ENCODE data around the gene NRP1. TPM values are rescaled to one million over a fixed set of nuclear protein-coding genes. Genes with fewer than 3 reads are reported as not detected.
A peak's percentile ranks its signal among the peaks of the same experiment; 100 is the strongest.

Gene NRP1
- total RNA-seq, 1 donor from 2014 or later = 486 TPM

DNA sequence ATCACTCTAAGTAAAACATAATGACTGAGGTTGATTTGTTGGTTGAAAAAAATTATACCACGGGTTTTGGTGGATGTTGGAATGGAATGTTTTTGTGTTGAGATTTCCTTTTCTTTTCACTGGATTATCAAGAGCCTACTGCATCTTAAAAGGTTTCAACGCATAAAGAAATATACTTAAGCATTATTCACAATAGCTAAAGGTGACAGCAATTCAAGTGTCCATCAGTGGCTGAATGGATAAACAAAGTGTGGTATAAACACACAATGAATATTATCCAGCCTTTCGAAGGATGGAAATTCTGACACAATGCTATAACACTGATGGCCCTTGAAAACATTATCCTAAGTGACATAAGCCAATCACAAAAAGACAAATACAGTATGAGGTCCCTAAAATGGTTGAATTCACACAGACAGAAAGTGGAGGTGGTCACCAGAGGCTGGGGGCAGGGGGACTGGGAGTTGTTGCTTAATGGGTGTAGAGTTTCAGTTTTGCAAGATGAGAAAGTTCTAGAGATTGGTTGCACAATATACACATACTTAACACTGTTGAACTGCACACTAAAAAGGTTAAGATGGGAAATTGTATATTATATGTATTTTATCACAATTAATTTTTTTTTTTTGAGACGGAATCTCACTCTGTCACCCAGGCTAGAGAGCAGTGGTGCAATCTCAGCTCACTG, 122.3 kb downstream of the NRP1 start:
- H3K9me3 Mint-ChIP-seq (ENCODE audit: unreplicated experiment) = no peaks in the 10 kb centered on the region
- peaks cover 11% of the 10 kb centered on the region for H3K4me1 Mint-ChIP-seq (ENCODE audit: unreplicated experiment)
- H3K4me3 Mint-ChIP-seq (ENCODE audit: unreplicated experiment) = peak overlapping the region; percentile 68
- peaks cover 15% of the 10 kb centered on the region for H3K27me3 Mint-ChIP-seq (ENCODE audit: unreplicated experiment)
- DNase-seq (ENCODE audit: low spot score) = no peak
- H3K27ac Mint-ChIP-seq (ENCODE audit: unreplicated experiment) = no peak overlapping the region
- TF ChIP-seq, protein P1, sequence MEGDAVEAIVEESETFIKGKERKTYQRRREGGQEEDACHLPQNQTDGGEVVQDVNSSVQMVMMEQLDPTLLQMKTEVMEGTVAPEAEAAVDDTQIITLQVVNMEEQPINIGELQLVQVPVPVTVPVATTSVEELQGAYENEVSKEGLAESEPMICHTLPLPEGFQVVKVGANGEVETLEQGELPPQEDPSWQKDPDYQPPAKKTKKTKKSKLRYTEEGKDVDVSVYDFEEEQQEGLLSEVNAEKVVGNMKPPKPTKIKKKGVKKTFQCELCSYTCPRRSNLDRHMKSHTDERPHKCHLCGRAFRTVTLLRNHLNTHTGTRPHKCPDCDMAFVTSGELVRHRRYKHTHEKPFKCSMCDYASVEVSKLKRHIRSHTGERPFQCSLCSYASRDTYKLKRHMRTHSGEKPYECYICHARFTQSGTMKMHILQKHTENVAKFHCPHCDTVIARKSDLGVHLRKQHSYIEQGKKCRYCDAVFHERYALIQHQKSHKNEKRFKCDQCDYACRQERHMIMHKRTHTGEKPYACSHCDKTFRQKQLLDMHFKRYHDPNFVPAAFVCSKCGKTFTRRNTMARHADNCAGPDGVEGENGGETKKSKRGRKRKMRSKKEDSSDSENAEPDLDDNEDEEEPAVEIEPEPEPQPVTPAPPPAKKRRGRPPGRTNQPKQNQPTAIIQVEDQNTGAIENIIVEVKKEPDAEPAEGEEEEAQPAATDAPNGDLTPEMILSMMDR (IDR thresholded peaks at IDR 0.05; ENCODE audit: unreplicated experiment) = no peak
- H3K36me3 Mint-ChIP-seq (ENCODE audit: low read depth, unreplicated experiment) = peaks cover 66% of the 10 kb centered on the region

DNA sequence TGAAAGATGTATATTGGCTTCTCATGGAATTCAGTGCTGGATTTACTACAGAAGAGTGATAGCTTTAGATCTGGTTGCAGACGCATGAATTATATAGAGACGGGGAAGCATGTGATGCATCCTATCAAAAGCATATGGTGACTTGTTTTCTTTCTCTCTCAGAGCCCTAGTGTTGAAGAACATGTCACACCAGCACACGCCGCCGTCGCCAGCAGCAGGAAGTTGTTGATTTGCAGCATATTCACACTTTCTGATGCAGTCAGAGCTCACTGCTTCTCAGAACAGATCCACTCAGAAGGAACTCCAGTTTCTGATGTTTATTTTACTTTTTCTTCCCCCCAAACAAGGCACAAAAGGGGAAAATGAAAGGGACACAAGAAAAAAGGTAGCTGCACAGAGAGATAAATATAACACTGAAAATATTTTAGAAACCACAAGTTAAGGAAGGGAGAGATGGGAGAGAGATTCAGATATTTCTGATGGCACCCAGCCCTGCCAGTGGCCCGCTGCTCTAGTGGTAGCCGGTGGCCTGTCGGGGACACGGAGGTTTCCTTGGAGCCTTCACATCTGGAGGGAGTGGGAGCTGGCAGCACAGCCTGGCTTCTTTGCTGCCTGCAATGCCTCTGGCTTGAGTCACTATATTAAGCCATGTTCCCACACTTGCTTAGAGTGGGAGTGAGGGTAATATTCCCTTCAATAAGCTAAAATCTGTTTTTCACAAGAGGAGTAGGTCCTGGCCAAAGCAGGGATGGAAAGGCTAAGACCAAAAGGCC, 123.2 kb downstream of the NRP1 start:
- H3K4me1 Mint-ChIP-seq (ENCODE audit: unreplicated experiment) = peaks cover 8% of the 10 kb centered on the region

DNA sequence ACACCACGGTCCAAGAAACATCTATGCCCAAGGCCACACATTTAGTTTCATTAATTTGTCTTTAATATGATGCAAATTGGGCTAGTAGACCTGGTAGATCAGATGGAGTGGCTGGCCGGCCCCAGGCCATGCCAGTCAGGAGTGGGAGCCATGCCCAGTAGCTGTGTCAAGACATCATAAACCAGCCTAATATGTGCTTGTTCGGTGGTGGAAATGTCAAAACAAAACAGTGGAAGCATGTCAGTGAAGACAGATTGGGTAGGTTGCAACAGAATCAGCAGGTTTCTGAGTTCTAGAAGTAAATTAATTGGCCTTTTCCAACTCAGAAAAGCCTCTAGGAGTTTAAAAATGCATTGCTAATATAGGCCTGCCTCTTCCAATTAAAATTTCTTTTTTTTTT, 124.7 kb downstream of the NRP1 start:
- H3K9me3 Mint-ChIP-seq (ENCODE audit: unreplicated experiment) = no peaks in the 10 kb centered on the region
- H3K27ac Mint-ChIP-seq (ENCODE audit: unreplicated experiment) = no peak overlapping the region
- no peak for DNase-seq (ENCODE audit: low spot score)
- TF ChIP-seq, protein P1 (IDR thresholded peaks at IDR 0.05; ENCODE audit: unreplicated experiment) = no peak
- H3K4me1 Mint-ChIP-seq (ENCODE audit: unreplicated experiment) = peaks cover 12% of the 10 kb centered on the region
- peak overlapping the region; percentile 21 for H3K4me3 Mint-ChIP-seq (ENCODE audit: unreplicated experiment)
- H3K27me3 Mint-ChIP-seq (ENCODE audit: unreplicated experiment) = peaks cover 14% of the 10 kb centered on the region
- peaks cover 76% of the 10 kb centered on the region for H3K36me3 Mint-ChIP-seq (ENCODE audit: low read depth, unreplicated experiment)

More for the DNA sequence above, 123.2 kb downstream of the NRP1 start:
- peaks cover 15% of the 10 kb centered on the region for H3K27me3 Mint-ChIP-seq (ENCODE audit: unreplicated experiment)
- peaks cover 67% of the 10 kb centered on the region for H3K36me3 Mint-ChIP-seq (ENCODE audit: low read depth, unreplicated experiment)
- H3K4me3 Mint-ChIP-seq (ENCODE audit: unreplicated experiment) = peak overlapping the region; percentile 26
- no peak for DNase-seq (ENCODE audit: low spot score)
- no peaks in the 10 kb centered on the region for H3K9me3 Mint-ChIP-seq (ENCODE audit: unreplicated experiment)
- H3K27ac Mint-ChIP-seq (ENCODE audit: unreplicated experiment) = peak overlapping the region; percentile 34
- TF ChIP-seq, protein P1 (IDR thresholded peaks at IDR 0.05; ENCODE audit: unreplicated experiment) = no peak

DNA sequence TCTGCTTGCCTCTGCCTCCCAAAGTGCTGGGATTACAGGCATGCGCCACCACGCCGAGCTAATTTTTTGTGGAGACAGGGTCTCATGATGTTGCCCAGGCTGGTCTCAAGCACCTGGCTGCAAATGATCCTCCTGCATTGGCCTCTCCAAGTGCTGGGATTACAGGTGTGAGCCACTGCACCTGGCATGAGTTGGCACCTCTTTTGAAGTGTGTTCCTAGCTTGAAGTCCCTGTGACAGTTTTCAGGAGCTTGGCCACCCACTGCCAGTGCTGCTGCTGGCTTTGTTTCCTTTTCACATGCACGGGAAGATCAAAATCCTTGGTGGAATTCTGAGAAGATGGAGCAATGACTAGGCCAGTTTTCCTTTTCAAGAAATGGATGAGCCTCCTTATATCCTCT, 126.3 kb downstream of the NRP1 start:
- Mint-ChIP-seq H3K27ac (ENCODE audit: unreplicated experiment) (peak overlapping the region; percentile 71), H3K9me3 (ENCODE audit: unreplicated experiment) (no peaks in the 10 kb centered on the region), H3K36me3 (ENCODE audit: low read depth, unreplicated experiment) (peaks cover 69% of the 10 kb centered on the region)

More for the DNA sequence above, 126.3 kb downstream of the NRP1 start:
- H3K4me3 Mint-ChIP-seq (ENCODE audit: unreplicated experiment) = peak overlapping the region; percentile 60
- no peak for DNase-seq (ENCODE audit: low spot score)
- peaks cover 7% of the 10 kb centered on the region for H3K27me3 Mint-ChIP-seq (ENCODE audit: unreplicated experiment)
- TF ChIP-seq, protein P1 (IDR thresholded peaks at IDR 0.05; ENCODE audit: unreplicated experiment) = no peak
- peaks cover 6% of the 10 kb centered on the region for H3K4me1 Mint-ChIP-seq (ENCODE audit: unreplicated experiment)
